GM23338 (cell line): ENCODE measurements around the gene PEX10. TPM values are rescaled to one million over a fixed set of nuclear protein-coding genes. Genes with fewer than 3 reads are reported as not detected.

Experiments used
- ATAC-seq: fragments of 200-7000 bp; cut with Tn5 transposase; 3 replicates; pipeline ENCODE4 v1.9.1; 2020
- DNase-seq: peaks from one replicate; pipeline ENCODE4 v3.0.0-alpha.2; 2015; ENCODE audit warnings: low spot score
- H2AFZ ChIP-seq: fragments of 200-600 bp; sonication (generic); 2 replicates; pipeline ENCODE4 v1.8.0; 2016; ENCODE audit warnings: antibody characterized with exemption, mild to moderate bottlenecking, moderate library complexity
- H3F3A ChIP-seq: fragments of 200-600 bp; sonication (generic); replicated peaks from 2 replicates; pipeline ENCODE4 v1.8.0; 2017; ENCODE audit warnings: antibody characterized with exemption, mixed run types, low read depth
- H3K27ac ChIP-seq: fragments of 200-600 bp; sonication (generic); 2 replicates; pipeline ENCODE4 v1.6.1; 2016; ENCODE audit warnings: low read depth
- H3K27me3 ChIP-seq: fragments of 200-600 bp; sonication (generic); 2 replicates; pipeline ENCODE4 v1.8.0; 2016; ENCODE audit warnings: mild to moderate bottlenecking, mixed run types, moderate library complexity; ENCODE audit not compliant: insufficient read depth
- H3K36me3 ChIP-seq: fragments of 200-600 bp; sonication (generic); 2 replicates; pipeline ENCODE4 v1.8.0; 2016; ENCODE audit warnings: mild to moderate bottlenecking; ENCODE audit not compliant: insufficient read depth
- H3K4me1 ChIP-seq: fragments of 200-600 bp; sonication (generic); 2 replicates; pipeline ENCODE4 v1.8.0; 2016; ENCODE audit warnings: mild to moderate bottlenecking, moderate library complexity; ENCODE audit not compliant: insufficient read depth
- H3K4me2 ChIP-seq: fragments of 200-600 bp; sonication (generic); 2 replicates; pipeline ENCODE4 v1.7.1; 2017; ENCODE audit warnings: mixed run types
- H3K4me3 ChIP-seq: fragments of 200-600 bp; sonication (generic); 2 replicates; pipeline ENCODE4 v1.6.1; 2016; ENCODE audit warnings: mixed run types
- H3K79me2 ChIP-seq: fragments of 200-600 bp; sonication (generic); replicated peaks from 2 replicates; pipeline ENCODE4 v1.8.0; 2017; ENCODE audit warnings: mild to moderate bottlenecking; ENCODE audit not compliant: insufficient read depth
- H3K9me2 ChIP-seq: fragments of 200-600 bp; sonication (generic); 2 replicates; pipeline ENCODE4 v1.8.0; 2017; ENCODE audit not compliant: insufficient read depth
- H4K20me1 ChIP-seq: fragments of 200-600 bp; sonication (generic); replicated peaks from 2 replicates; pipeline ENCODE4 v1.8.0; 2017; ENCODE audit warnings: mild to moderate bottlenecking; ENCODE audit not compliant: insufficient read depth
- H3K27ac Mint-ChIP-seq: 2 replicates; pipeline ENCODE4 v1.8.0; 2020; ENCODE audit warnings: inconsistent platforms, mild to moderate bottlenecking, moderate library complexity, mixed read lengths
- H3K27me3 Mint-ChIP-seq: 3 replicates; pipeline ENCODE4 v1.8.0; 2022; ENCODE audit warnings: low read depth, mild to moderate bottlenecking, moderate library complexity, mixed read lengths, inconsistent platforms; ENCODE audit not compliant: insufficient read depth, poor library complexity
- H3K36me3 Mint-ChIP-seq: 3 replicates; pipeline ENCODE4 v1.8.0; 2021; ENCODE audit warnings: low read depth, mild to moderate bottlenecking, inconsistent platforms, moderate library complexity, mixed read lengths
- H3K4me1 Mint-ChIP-seq: 3 replicates; pipeline ENCODE4 v1.8.0; 2020; ENCODE audit warnings: mild to moderate bottlenecking, inconsistent platforms, mixed read lengths
- H3K4me3 Mint-ChIP-seq: 3 replicates; pipeline ENCODE4 v1.8.0; 2021; ENCODE audit warnings: moderate library complexity, mild to moderate bottlenecking, inconsistent platforms, mixed read lengths
- H3K9me3 Mint-ChIP-seq: 3 replicates; pipeline ENCODE4 v1.8.0; 2020; ENCODE audit warnings: moderate library complexity, mild to moderate bottlenecking, inconsistent platforms, mixed read lengths
- CREB1 ChIP-seq: fragments of 250-450 bp; sonication (Bioruptor Pico); IDR thresholded peaks from 2 replicates; pipeline ENCODE4 v1.5.0; 2020; ENCODE audit warnings: low read depth, mild to moderate bottlenecking, moderate library complexity
- CTCF ChIP-seq, 2 experiments: fragments of 200-600 bp in 1 of 2; sonication (generic) in 1 of 2; conservative IDR thresholded peaks; 2 replicates each; pipeline versions ENCODE4 v1.5.1 to v1.6.1; 2016 to 2017; ENCODE audit warnings: antibody characterized with exemption in 2 of 2, low read depth in 2 of 2, mild to moderate bottlenecking in 2 of 2, moderate library complexity in 1 of 2
- ETS1 ChIP-seq: IDR thresholded peaks from 2 replicates; pipeline ENCODE4 v1.6.1; 2016; ENCODE audit warnings: antibody characterized with exemption
- EZH2phosphoT487 ChIP-seq: fragments of 200-600 bp; sonication (generic); IDR thresholded peaks from one replicate; pipeline ENCODE4 v1.8.1; 2018; ENCODE audit warnings: antibody characterized with exemption; ENCODE audit not compliant: unreplicated experiment
- JUNB ChIP-seq: IDR thresholded peaks from one replicate; pipeline ENCODE4 v1.6.1; 2016; ENCODE audit warnings: antibody characterized with exemption; ENCODE audit not compliant: unreplicated experiment
- NANOG ChIP-seq: IDR thresholded peaks from 2 replicates; pipeline ENCODE4 v1.6.1; 2016; ENCODE audit warnings: antibody characterized with exemption, borderline replicate concordance
- ZNF114 ChIP-seq: fragments of 250-450 bp; sonication (Bioruptor Pico); IDR thresholded peaks from 2 replicates; pipeline ENCODE4 v1.5.0; 2020; ENCODE audit warnings: mild to moderate bottlenecking, moderate library complexity
- ZNF331 ChIP-seq: fragments of 250-450 bp; sonication (Bioruptor Pico); IDR thresholded peaks from 2 replicates; pipeline ENCODE4 v1.5.0; 2020; ENCODE audit warnings: low read depth, mild to moderate bottlenecking, moderate library complexity
- ZNF462 ChIP-seq: fragments of 250-450 bp; sonication (Bioruptor Pico); IDR thresholded peaks from 2 replicates; pipeline ENCODE4 v1.5.0; 2020; ENCODE audit warnings: mild to moderate bottlenecking, moderate library complexity
- polyA plus RNA-seq: library from polyadenylated mRNA; unstranded; fragments of >200 nt; fragmentation: Nextera tagmentation; extraction: Ambion mirVana; gene quantifications from 2 replicates; pipeline ENCODE4 v1.2.1, GENCODE V29; 2016
- total RNA-seq: library from RNA; depleted of rRNA; stranded (reverse); fragments of >200 nt; shearing (Covaris generic); gene quantifications from 2 replicates; pipeline ENCODE4 v1.2.3, GENCODE V29; 2014

The PEX10 gene
- total and polyA plus RNA-seq, 2 experiments from 2014 or later: 15.0 to 53.9 TPM

GRCh38 chr1:2408456-2408855, 3.9 kb downstream of the PEX10 start:
- Mint-ChIP-seq H3K36me3 (peaks cover 37% of the 10 kb centered on the region; the same call in 2 of the 3 replicates), H3K4me3 (no peak overlapping the region), H3K27me3 (peaks cover 20% of the 10 kb centered on the region), H3K9me3 (no peaks in the 10 kb centered on the region), H3K27ac (no peak overlapping the region), H3K4me1 (no peaks in the 10 kb centered on the region; the same call in 2 of the 3 replicates)
- H3K79me2 ChIP-seq: no peaks in the 10 kb centered on the region
- 0 out of 2 replicates have a peak, but pooled peaks cover 5% of the 10 kb centered on the region for H3K36me3 ChIP-seq
- H2AFZ ChIP-seq: no peak overlapping the region
- H3F3A ChIP-seq: 0 out of 2 replicates have a peak, but pooled peaks cover 6% of the 10 kb centered on the region
- no peaks in the 10 kb centered on the region for H4K20me1 ChIP-seq
- no peaks in the 10 kb centered on the region for H3K9me2 ChIP-seq
- H3K4me3 ChIP-seq: no peak overlapping the region
- no peak for DNase-seq
- no peak for TF ChIP-seq CTCF (conservative IDR thresholded peaks at IDR 0.05; ENCODE audit: low read depth in 2 of 2)
- no peak for TF ChIP-seq ZNF114
- no peak for TF ChIP-seq EZH2phosphoT487
- TF ChIP-seq CREB1 (CRISPR knock-in tag): no peak
- no peak for TF ChIP-seq JUNB
- no peak for TF ChIP-seq NANOG
- TF ChIP-seq ZNF462 (CRISPR knock-in tag): no peak
- TF ChIP-seq ETS1: no peak
- TF ChIP-seq ZNF331 (CRISPR knock-in tag): no peak
- H3K4me1 ChIP-seq: no peaks in the 10 kb centered on the region
- no peak for ATAC-seq
- no peaks in the 10 kb centered on the region for H3K27me3 ChIP-seq
- no peak overlapping the region for H3K27ac ChIP-seq
- H3K4me2 ChIP-seq: no peak overlapping the region
